ENCODE measurements around the gene KSR1.
"Not testable (repeated sequence)": the region's sequence is repeated elsewhere in the genome, so short reads cannot be mapped to it uniquely, and the experiment has no call there.

The KSR1 gene

DNA sequence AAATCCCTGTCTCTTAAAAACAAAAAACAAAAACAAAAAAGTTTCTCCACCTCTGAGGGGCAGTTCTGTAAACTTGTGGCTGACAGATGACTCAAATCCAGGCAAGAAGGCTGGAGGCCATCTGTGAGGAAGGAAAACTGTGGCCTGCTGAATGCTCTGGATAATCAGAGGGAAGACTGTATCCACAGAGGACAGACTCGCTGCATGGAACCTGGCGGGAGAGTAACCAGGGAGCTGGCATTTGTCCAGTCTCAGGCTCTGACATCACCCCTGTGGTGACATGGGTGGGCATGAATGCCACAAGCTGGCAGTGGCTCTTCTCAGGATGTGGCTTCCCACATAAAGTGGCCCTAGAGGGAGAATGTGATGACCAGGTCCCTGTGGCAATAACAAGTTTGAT lies 2.8 kb upstream of the KSR1 start:
- no peak for DNase-seq

DNA sequence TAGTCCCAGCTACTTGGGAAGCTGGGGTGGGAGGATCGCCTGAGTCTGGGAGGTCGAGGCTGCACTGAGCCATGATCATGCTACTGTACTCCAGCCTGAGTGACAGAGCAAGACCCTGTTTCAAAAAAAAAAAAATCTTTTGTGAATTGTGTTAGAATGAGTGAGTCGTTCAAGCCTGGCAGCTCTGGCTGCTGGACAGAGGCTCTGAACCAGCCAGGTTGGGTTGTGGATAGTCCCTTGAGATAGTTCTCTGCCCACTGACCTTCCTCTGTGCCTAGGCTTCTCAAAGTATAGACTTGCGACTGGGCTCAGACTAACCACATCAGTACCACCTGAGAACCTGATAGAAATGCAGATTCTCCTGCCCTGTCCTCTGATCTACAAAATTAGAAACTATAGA lies 2.2 kb upstream of the KSR1 start:
- DNase-seq = no peak

GRCh38 chr17:27455236-27455913 lies 873 bp upstream of the KSR1 start:
- DNase-seq = no peak

DNA sequence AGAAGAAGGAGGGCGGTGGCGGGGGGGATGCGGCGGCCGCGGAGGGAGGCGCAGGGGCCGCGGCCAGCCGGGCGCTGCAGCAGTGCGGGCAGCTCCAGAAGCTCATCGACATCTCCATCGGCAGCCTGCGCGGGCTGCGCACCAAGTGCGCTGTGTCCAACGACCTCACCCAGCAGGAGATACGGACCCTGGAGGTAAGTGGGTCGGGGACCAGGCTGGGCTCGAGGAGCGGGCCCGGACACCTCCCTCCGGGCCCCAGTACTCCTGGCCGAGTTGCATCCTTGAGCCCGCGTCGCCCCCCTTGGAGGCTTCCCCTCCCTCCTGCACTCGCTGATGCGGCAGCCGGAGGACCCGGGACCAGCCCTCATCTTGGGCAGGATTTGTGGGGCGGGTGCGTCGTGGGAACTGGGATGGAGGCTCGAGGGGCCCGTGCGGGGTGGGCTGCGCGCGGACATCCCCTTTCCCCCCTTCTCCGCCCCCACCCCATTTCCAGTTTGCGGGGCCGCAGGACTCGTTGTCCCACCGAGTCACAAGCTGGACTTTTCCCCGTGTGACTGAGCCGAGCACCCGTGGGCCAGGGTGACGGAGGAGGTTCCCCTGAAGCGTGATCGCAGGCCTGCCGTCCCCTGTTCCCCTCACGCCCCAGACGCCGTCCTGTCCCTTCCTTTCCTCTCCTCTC lies 572 bp downstream of the KSR1 start:
- peak in 14 of 58 donors; percentile 24 to 56 (median 39) for DNase-seq

DNA sequence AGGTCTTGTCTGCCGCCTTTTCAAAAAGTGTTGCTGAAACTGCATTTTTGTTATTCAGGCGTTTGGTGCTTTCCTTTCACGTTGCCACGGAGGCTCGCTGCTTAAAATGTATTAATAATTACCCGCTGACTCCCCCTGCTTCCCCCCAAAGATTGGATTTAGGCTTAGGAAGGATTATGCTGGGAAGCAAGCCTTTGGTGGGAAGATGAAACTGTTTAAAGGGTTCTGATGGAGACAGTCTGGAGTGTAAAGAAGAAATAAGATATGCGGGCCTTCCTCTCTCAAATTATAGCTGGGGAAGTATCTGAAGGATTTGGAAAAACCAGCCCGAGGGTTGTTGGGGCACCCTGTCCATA lies 1.1 kb downstream of the KSR1 start:
- peak in 1 of 58 donors; percentile 26 for DNase-seq

DNA sequence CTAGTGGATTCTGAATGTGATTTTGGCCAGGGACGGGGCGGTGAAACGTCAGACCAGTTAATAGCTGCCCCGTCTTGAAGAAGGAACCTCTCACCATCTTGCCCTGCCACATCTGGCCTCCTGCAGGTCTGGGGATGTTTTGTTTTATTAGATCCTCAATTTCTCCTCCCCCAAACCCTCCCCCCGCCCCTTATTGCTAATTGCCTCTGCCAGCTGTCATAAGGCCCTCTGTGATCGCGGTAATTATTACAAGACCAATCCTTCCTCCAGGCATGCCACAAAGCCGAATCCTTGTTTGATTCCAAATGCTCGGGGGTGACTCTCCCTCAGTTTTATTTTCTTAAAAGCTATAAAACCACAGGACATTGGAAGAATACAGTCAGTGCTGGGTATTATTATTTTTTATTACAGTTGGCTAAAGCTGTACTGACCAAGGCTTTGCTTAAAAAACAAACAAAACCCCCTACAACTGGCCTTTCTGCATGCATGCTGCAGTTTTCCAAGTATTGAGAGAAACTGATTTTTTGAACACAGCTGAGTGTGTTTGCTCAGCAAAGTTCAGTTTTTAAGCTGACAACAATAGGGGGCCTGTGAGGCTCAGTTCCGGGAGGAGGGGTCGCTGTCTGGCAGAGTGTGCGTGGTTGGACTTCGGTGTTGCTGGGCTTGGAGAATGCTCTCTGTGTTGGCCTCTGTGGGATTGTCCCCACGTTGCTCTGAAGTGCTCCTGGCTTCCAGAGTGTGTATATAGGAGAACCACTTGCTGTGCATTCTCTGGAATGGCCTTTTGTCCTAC lies 1.7 kb downstream of the KSR1 start:
- DNase-seq = peak in 27 of 58 donors; percentile 10 to 47 (median 24)

DNA sequence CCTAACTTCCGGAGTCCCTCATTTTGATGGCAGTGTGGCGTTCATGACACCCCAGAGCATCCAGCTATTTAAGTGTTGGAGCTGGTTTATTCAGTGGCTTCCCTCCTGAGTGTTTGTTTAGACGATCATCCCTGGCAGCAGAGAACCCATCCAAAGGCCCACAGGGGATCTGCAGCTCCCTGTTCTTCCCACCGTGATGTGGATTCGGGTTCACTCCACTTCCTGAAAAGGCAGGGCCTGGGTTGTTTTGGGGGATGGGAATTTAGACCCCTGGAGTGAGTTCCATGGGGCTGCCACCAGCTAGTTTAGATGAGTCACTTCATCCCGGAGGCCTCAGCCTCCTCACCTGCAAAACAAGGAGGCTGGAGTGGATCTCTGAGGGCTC lies 2.3 kb downstream of the KSR1 start:
- DNase-seq = no peak

DNA sequence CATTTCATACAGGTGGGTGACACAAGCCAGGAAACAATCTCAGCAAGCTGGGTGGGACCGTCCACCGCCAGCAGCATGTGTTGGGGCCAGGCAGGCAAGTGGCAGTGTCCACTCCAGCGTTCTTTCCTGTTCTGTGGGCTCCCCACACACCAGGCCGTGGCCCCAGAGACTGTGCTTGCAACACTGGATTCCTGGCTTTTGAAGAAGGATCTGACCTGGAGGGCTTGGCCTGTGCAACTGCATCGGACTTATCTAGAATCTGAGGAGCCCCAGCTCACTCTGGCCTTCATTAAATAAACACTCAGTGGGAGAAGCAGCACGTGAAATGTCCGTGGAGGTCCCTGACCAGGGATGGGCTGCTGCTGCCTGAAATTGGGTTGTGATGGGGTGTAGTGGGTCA lies 3.2 kb downstream of the KSR1 start:
- DNase-seq = no peak

GRCh38 chr17:27460196-27460725 lies 4.0 kb downstream of the KSR1 start:
- DNase-seq = no peak

DNA sequence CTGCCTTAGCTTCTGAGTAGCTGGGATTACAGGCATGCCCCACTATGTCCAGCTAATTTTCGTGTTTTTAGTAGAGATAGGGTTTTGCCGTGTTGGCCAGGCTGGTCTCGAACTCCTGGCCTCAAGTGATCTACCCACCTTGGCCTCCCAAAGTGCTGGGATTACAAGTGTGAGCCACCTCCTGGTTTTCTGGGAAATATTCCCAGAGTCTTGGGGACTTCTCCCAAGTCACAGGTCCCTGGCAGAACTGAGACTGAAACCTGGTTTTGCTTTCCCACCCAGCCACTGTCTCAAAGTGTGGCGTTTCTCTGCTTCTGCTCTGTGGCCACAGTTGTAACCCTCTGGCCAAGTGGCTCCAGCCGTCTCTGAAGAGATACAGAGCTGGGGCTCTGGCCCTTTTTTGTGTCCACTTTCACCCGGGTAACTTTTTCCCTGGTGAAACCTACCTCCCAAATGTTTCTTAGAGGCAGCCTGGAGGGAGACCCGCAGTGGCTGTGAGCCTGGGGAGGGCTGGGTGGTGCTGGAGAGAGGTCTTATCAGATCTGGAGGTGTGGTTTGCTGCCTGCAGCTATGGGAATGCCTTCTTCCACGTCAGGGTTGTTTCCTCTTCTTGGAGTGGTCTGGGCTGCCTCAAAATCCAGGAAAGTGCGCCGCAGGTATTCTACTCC lies 5.1 kb downstream of the KSR1 start:
- no peak for DNase-seq

DNA sequence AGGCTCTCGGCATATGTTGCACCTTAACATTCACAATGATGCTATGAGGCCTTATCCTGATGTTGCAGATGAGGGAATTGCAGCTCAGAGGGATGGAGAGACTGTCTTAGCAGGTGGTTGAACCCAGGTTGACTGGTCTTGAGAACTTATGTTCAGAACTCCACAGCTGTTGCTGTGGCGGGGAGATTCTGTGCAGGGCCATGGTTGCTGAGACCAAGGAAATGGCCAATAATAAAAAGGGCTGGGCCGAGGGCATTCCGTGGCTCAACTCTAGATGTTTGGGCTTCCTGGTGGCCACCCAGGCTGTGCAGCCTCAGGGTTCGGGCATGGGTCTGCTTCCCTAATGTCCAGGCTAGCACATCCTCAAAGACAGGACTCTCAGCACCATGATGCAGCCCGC lies 5.9 kb downstream of the KSR1 start:
- DNase-seq = no peak

GRCh38 chr17:27462714-27463113 lies 6.5 kb downstream of the KSR1 start:
- no peak for DNase-seq

- no peak for DNase-seq
Observed at GRCh38 chr17:27463235-27463677, 7.0 kb downstream of the KSR1 start.

- DNase-seq = not testable (repeated sequence)
Observed at GRCh38 chr17:27464019-27464418, 7.8 kb downstream of the KSR1 start.

DNA sequence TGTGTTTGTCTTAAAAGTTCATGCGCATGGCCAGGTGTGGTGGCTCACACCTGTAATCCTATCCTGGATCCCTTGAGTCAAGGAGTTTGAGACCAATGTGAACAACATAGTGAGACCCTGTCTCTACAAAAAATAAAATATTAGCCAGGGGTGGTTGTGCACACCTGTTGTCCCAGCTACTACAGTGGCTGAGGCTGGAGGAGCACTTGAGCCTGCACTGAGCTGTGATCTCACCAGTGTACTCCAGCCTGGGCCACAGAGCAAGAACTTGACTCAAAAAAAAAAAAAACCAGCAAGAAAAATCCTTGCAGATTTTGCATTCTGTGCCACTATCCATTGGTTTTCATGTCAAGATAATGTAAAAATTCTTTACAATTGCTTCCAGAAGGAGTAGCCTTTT lies 8.2 kb downstream of the KSR1 start:
- no peak for DNase-seq

DNA sequence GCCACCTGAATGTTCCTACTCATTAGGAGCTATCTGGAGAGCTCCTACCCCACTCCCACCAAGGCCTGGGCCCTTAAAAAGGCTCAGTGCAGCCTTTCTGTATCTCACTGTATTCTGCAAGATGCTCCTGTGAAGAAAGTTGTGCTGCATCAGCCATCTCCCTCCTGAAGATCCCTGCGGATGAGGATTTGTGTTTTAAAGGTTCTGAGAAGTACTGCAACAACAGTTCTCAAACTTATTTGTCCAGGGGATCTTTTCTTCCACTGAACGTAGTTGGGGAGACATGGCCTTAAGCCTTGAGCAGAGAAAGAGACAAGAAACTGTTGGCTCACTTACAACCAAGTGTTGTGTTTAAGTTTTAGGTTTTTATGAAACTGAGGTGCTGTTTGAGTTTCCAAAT lies 9.6 kb downstream of the KSR1 start:
- DNase-seq = not testable (repeated sequence)

- no peak for DNase-seq
Observed at GRCh38 chr17:27466376-27466742, 10.1 kb downstream of the KSR1 start.

DNA sequence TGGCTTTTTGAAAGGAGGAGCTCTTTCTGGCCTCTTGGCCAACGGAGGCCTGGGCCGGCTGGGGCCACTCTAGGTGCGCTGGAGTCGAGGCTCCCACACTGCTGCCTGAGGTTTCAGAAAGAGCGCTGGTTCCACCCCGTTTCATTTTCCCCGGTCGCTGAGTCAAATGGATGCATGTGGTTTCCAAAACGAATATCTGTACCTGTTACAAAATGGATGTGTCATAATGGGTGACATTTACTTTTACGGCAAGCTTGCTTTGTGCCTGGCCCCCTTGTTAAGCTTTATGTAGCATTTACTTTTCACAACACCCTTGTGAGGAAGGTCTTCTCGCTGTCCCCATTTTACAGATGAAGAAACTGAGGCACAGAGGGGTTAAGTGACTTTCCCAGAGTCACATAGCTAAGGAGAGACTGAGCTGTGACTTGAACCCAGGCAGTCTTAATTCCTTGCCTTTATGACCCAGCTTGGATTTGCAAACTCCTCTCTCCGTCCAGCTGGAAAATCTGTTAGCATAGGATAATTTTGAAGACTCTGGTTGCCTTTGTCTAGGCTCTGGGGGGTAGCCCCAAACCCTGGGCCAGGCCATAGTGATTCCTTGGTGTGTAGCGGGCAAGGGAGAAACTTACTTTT lies 10.6 kb downstream of the KSR1 start:
- DNase-seq = no peak

- DNase-seq = no peak
Observed at GRCh38 chr17:27469256-27469655, 13.0 kb downstream of the KSR1 start.

DNA sequence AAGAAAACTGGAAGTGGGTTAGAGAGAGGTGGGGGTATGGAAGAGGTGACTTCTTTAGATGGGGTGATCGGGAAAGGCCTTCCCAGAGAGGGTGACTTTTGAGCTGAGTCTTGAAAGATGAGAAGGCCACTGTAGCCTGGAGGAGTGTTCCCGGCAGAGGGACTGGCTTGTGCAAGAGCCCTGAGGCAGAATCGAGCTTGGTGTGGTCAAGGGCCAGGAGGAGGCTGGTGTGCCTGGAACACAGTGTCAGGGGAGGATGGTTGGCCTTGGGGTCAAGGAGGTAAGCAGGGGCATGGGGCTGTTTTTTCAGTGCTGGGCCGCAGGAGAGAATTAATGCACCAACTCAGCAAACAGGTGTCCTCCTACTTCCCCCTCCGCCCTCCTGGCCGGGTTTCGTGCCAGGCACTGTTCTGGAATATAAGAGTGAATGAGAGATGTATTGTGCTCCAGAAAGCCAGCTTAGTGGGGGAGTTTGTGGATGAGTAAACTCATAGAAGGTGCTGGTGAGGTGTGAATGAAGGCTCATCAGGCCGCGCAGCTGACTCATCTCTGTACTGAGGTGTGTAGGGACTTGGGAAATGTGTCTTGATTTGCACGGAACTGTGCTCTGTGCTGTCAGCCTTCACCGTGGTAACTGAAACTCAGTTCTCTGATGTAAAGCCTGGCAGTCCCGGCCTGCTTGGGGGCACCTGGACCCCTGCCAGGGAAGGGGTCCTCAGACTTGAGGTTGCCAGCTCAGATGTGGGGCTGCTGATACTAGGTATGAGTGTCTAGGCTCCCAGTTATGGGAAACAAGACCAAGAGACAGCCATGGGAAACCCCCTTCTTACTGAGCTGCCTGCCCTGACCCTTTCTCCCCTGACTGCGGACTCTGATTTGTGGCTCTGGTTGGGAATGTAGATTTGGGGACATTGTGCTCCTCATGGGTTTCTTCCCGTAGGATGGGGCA lies 15.3 kb downstream of the KSR1 start:
- DNase-seq = peak in 1 of 58 donors; percentile 30

All from anterior cingulate cortex (tissue), 58 donors.